GM18870 (cell line): Measurements from ENCODE around the gene ABCA6.

Experiments
- ATAC-seq: cut with Tn5 transposase; IDR thresholded peaks from one replicate; pipeline ENCODE4 v1.9.1; 2021; ENCODE audit warnings: moderate library complexity; ENCODE audit not compliant: unreplicated experiment

Gene ABCA6

DNA sequence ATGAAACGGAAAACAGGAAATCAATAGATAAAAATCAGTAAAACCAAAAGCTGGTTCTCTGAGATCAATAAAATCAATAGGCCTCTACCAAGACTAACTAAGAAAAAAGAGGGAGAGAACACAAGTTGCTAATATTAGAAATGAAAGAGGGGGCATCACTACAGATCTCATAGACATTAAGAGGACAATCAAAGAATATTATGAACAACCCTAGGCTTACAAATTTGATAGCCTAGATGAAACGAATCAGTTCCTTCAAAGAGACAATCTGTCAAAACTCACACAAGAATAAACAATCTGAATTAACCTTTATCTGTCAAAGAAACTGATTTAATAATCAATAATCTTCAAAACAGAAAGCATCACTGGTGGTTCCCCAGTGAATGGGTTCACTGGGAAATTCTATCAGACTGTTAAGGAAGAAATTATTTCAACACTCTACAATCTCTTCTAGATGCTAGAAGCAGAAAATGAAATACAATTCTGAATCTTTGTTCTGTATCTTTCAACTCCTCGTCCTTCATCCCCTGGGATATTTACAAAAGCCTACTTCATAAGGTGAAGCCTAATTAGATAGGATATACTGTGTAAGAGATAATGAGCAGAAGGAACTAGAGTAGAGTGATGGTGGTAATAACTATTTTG, 85.4 kb downstream of the ABCA6 start:
- no peak for ATAC-seq

DNA sequence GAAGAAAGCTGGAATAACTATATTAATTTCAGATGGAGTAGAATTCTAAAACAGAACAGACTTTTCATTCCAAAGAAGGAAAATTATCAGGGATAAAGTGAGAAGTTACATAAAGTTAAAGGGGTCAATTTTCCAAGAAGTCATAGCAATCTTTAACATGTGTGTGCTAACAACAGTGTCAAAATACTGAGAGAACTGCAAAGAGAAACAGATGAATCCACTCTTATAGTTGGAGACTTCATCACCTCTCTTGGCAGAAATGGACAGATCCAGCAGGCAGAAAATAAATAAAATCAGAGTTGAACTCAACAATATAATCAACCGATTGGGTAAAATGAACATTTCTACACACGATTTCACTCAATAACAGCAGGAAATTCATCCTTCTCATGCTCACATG, 86.4 kb downstream of the ABCA6 start:
- ATAC-seq: no peak

DNA sequence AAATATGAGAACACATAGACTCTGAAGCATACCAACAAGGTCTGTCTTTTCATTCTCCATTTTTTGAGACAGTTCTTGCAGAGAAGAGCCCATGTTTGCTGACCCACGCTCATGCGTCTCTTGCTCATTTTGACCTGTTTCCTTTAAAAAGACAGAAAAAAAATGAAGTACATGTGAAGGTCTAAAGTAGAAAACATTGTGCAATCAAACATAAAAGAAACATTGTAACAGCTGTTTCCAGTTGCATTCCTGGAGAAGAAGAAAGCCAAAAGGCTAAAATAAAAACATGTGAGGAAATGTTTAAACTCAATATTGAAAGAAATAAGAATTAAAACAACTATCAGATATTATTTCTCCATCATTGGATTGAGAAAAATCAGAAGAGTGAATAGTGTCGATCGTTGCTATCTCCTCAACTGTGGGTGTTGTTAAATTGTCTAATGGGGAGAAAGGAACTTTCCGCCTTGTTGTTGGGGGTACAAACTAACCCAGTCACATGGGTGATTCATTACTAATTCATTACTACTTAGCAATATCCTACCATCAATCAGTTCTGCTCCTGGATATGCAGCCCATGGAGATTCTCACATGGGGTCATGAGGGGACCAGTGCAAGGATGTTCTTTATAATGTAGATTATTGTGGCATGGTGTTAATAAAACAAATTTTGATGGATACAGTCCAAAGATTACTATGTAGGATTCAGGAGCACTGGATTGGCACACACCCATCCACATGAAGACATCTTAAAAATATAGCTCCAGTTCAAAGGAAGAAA, 90.5 kb downstream of the ABCA6 start:
- no peak for ATAC-seq

DNA sequence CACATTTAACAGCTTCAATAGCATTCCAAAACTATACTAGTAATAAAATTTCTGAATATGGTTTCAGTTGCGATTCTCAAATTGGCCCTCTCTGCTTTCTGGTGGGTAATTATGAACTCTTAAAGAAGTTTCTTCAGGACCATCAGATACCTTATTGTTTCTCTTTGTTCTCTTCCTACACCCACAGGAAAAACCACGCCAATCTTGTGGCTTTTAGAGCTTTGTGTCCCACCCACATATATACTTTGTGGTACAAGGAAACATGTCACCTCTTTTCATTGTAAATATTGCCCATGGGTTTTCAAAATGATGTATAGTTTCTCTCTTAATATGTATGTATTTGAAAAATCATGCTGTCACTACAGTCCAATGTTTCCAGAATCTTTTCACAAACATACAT, 93.1 kb downstream of the ABCA6 start:
- ATAC-seq: no peak

DNA sequence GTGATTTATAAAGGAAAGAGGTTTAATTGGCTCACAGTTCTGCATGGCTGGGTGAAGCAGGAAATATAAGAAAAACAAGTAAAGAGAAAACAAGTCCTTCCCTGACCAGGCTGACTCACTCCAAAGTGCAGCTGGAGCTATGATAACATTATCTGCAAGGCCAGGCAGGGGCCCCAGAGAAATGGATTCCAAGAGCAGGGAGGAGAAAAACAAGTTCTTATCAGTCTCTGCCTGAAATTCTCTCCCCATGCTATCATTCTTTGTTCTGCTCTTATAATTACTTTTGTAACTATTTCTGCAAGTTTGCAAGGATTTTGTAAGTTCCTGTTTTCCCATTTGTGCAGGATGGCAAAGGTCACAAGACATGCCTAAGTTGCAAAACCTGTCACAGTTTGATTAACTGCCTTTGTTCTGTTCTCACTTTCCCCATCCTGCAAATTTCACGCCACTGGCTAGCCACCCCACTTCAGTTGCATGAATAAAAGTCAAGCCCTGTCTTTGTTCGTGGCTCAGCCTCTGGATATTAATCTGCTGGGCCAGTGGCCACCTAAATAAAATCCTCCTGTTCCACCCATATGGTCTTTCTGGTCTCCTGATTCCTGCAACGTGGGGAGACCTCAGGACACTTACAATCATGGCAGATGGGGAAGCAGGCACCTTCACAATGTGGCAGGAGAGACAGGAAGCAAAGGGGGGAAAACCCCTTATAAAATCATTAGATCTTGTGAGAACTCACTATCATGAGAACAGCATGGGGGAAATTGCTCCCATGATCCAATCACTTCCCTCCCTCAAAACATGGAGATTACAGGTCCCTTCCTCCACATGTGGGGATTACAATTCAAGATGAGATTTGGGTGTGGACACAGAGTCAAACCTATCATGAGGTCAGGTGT, 94.1 kb downstream of the ABCA6 start:
- no peak for ATAC-seq

DNA sequence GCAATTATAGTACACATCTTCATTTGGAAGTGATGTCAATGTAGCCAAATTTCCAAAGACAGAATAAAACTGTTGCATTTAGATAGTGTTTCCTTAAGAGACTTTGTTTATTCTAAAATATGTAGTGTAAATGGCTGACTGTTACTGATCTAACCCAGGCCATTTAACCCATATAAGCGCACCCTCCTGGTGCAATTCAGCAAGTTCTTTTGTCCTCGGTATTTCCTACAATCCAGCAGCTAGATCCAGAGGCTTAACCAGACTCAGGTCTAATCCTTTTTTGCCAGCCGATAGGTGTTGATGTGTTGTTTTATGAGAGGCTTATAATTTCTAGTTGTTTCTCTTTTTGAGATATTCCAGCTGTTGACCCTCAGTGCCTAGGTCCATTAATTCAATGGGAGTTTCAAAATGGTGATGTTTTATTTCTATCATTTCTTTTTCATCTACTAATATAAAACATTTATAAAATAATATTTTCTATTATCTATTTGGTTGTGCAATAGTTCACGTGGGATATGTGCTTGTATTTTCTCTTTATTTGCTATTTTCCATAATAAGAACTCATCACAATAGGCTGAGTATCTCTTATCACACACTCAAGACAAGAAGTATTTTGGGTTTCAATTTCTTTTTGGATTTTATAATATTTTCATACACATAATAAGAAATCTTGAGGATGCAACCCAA, 95.4 kb downstream of the ABCA6 start:
- no peak for ATAC-seq

DNA sequence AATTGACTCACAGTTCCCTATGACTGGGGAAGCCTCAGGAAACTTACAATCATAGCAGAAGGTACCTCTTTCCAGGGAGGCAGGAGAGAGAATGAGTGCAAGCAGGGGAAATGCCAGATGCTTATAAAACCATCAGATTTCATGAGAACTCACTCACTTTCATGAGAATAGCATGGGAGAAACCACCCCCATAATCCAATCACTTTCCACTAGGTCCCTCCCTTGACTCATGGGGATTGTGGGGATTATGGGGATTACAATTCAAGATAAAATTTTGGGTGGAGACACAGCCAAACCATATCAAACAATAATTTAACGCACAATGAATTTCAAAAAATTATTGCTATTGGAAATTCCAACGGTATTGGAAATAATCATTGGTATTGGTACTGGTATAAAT, 96.0 kb downstream of the ABCA6 start:
- ATAC-seq: no peak

DNA sequence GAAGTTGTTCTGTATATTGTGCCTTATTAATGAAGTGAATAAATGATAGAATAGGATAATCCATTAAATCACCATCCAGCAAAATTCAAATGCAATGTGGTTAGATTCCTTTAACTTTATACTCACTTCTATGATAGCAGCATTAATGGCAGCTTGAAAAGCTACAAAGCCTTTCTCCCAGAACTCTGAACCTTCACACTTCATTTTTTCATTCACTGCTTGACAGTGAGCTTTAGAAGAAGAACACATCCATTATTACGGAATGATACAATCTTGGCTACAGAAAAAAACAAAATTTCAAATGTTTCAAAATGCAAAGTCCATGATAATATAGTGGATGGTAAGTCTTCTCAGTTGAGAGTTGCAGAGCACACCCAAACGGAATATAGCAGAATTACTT, 97.3 kb downstream of the ABCA6 start:
- no peak for ATAC-seq

DNA sequence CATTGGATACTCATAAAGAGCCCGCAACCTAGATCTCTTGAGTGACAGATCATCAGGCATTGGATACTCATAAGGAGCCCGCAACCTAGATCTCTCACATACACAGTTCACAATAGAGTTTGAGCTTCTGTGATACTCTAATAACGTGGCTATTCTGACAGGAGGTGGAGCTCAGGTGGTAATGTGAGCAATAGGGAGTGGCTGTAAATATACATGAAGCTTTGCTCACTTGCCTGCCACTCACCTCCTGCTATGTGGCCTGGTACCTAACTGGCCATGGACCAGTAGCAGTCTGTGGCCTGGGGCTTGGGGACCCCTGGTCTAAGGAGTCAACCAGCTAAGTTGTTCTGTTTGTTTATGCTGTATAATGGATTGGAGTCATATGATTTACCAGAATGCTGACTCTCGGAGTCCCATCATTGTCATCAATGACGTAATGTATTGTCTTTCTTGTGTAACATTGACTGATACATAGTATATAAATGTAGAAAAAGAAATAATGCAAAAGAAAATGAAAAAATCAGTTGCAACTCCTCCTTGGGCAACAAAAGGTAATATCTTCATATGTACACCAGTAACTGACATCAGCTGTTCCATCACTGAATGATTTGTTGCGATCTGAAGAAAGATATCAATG, 98.5 kb downstream of the ABCA6 start:
- ATAC-seq: no peak

DNA sequence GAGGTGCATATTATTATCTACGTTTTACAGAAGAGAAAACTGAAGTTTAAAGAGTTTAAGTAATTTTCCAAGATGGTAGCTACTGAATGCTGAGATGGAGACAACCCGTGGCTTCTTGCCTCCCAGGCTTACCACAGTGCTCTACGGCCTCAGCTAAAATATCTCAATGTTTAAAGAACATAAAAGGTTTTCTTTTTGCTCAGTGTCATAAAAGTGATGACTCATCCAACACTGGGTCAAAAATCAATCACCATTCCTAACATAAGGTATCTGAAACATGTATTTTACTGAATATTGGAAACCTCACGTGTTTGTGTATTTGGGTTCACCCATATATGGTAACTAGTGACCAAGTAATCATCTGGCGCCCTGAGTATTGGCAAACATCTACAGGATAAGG, 99.4 kb downstream of the ABCA6 start:
- ATAC-seq: no peak

DNA sequence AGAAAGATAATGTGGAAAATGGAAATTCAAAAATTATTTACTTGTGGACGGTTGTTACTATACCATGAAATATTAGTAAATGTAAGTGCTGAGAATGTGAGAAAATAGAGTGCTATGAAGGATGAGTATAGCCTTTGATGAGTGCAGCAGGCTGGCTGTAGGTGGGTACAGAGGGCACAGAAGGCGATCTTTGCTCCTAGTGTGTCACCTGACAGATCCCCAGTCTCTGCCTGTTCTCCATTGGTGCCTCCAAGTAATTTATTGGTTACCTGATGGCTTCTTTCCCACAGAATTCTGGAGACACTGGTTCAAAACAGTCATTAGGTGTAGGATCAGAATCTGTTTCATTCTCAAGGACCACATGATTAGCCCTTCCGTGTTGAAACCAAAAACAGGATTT, 109.9 kb downstream of the ABCA6 start:
- ATAC-seq: no peak

DNA sequence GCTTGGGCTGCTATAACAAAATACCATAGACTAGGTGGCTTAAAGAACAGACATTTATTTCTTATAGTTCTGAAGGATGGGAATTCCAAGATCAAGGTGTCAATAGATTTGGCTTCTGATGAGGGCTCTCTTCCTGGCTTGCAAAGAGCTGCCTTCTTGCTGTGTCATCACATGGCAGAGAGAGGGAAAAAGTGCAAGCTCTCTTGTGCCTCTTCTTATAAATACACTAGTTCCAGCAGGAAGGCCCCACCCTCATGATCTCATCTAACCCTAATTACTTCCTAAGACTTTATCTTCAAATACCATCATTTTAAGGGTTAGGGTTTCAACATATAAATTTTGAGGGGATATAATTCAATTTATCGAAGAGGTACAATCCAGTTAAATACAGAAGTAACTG, 111.5 kb downstream of the ABCA6 start:
- no peak for ATAC-seq
